GM12878 (cell line): ENCODE results near the gene SLC45A3. TPM values are rescaled to one million over a fixed set of nuclear protein-coding genes. Genes with fewer than 3 reads are reported as not detected.

Experiments
- ATAC-seq: fragments of 200-7000 bp; cut with Tn5 transposase; 3 replicates; pipeline ENCODE4 v1.9.1; 2020; ENCODE audit warnings: mild to moderate bottlenecking, moderate library complexity
- BruUV-seq: library from RNA; stranded (reverse); fragments of 400-500 nt; replicated peaks from 2 replicates; lab custom pipeline; 2021; lab: Mats Ljungman, UMichigan
- CTCF ChIA-PET: fragments of 300-600 bp; sonication (Branson Sonifier 250); formaldehyde crosslinking; extraction: SDS; loops from one replicate; lab custom pipeline; 2021; ENCODE audit warnings: inconsistent platforms; lab: Yijun Ruan, JAX
- POLR2A ChIA-PET: fragments of 350-600 bp; formaldehyde crosslinking; extraction: SDS; loops from one replicate; lab custom pipeline; 2021; ENCODE audit warnings: inconsistent platforms; lab: Charles Lee
- RAD21 ChIA-PET: fragments of 300-600 bp; sonication (Branson Sonifier 250); formaldehyde crosslinking; loops from one replicate; lab custom pipeline; 2023; ENCODE audit warnings: antibody characterized with exemption; ENCODE audit not compliant: unreplicated experiment; lab: Charles Lee
- SMC1A ChIA-PET: fragments of 300-600 bp; sonication (Branson Sonifier 250); formaldehyde crosslinking; loops from one replicate; lab custom pipeline; 2023; ENCODE audit not compliant: unreplicated experiment, uncharacterized antibody; lab: Charles Lee
- DNase-seq: peaks from one replicate; pipeline ENCODE4 v3.0.0-alpha.2; 2011; ENCODE audit warnings: low read depth, low spot score
- FAIRE-seq: peaks from 3 replicates; lab custom pipeline; 2011; peaks lifted over from hg19 to GRCh38; lab: Jason Lieb, UNC
- H2AFZ ChIP-seq: 2 replicates; pipeline ENCODE4 v1.6.0; 2011; ENCODE audit warnings: low read depth, low read length, control low read depth; ENCODE audit not compliant: control insufficient read depth
- H3K27ac ChIP-seq: 2 replicates; pipeline ENCODE4 v1.5.1; 2011; ENCODE audit warnings: control low read depth; ENCODE audit not compliant: control insufficient read depth, insufficient read depth
- H3K27me3 ChIP-seq, 2 experiments: replicated peaks in 1 of 2; 2 replicates each; pipeline versions ENCODE4 v1.6.0 to v1.6.1; 2011; ENCODE audit warnings: low read length in 1 of 2; ENCODE audit not compliant: control insufficient read depth in 2 of 2, insufficient read depth in 2 of 2
- H3K36me3 ChIP-seq, 2 experiments: 2 replicates each; pipeline ENCODE4 v1.5.1; 2011; ENCODE audit warnings: low read length in 1 of 2; ENCODE audit not compliant: control insufficient read depth in 2 of 2, insufficient read depth in 2 of 2
- H3K4me1 ChIP-seq: 2 replicates; pipeline ENCODE4 v1.6.1; 2011; ENCODE audit warnings: mild to moderate bottlenecking, low read length, moderate library complexity, mixed read lengths; ENCODE audit not compliant: control insufficient read depth, insufficient read depth
- H3K4me2 ChIP-seq: 2 replicates; pipeline ENCODE4 v1.6.0; 2011; ENCODE audit warnings: control low read depth; ENCODE audit not compliant: control insufficient read depth, insufficient read depth
- H3K4me3 ChIP-seq: fragments of 200-600 bp; sonication (generic); 2 replicates; pipeline ENCODE4 v1.5.1; 2016
- H3K79me2 ChIP-seq: 2 replicates; pipeline ENCODE4 v1.6.0; 2011; ENCODE audit warnings: low read length; ENCODE audit not compliant: control insufficient read depth, insufficient read depth
- H3K9ac ChIP-seq: 2 replicates; pipeline ENCODE4 v1.8.0; 2011; ENCODE audit warnings: low read length, control low read depth, mixed read lengths; ENCODE audit not compliant: control insufficient read depth, insufficient read depth
- H3K9me3 ChIP-seq: replicated peaks from 3 replicates; pipeline ENCODE4 v1.5.1; 2011; ENCODE audit warnings: mild to moderate bottlenecking, low read length; ENCODE audit not compliant: control insufficient read depth, insufficient read depth
- H4K20me1 ChIP-seq: 2 replicates; pipeline ENCODE4 v1.6.0; 2011; ENCODE audit not compliant: control insufficient read depth, insufficient read depth
- BCL3 ChIP-seq: IDR thresholded peaks from 2 replicates; pipeline ENCODE4 v1.6.1; 2011; ENCODE audit warnings: borderline replicate concordance, low read depth, mild to moderate bottlenecking, moderate library complexity, low read length; ENCODE audit not compliant: insufficient read depth, poor library complexity, severe bottlenecking
- EGR1 ChIP-seq, 2 experiments: IDR thresholded peaks; 1 replicate in 1 of 2; 2 replicates in 1 of 2; pipeline ENCODE4 v1.6.1; 2011 to 2012; ENCODE audit warnings: low read depth in 2 of 2, low read length in 2 of 2, borderline replicate concordance in 1 of 2, mild to moderate bottlenecking in 1 of 2, moderate library complexity in 1 of 2
- HCFC1 ChIP-seq: fragments of 150-350 bp; IDR thresholded peaks from 2 replicates; pipeline ENCODE4 v1.6.1; 2014; ENCODE audit warnings: low read length
- MYC ChIP-seq: IDR thresholded peaks from 2 replicates; pipeline ENCODE4 v1.6.1; 2011; ENCODE audit warnings: mild to moderate bottlenecking, low read length, moderate library complexity, inconsistent platforms; ENCODE audit not compliant: insufficient read depth, insufficient replicate concordance, insufficient read length, severe bottlenecking
- PBX3 ChIP-seq: IDR thresholded peaks from 2 replicates; pipeline ENCODE4 v1.6.1; 2011; ENCODE audit warnings: mild to moderate bottlenecking, low read depth, low read length, moderate library complexity; ENCODE audit not compliant: insufficient replicate concordance
- REST ChIP-seq: IDR thresholded peaks from 2 replicates; pipeline ENCODE4 v1.6.1; 2012; ENCODE audit warnings: mild to moderate bottlenecking, low read depth, low read length
- TAF1 ChIP-seq: IDR thresholded peaks from 2 replicates; pipeline ENCODE4 v1.6.1; 2011; ENCODE audit warnings: mild to moderate bottlenecking, low read depth, low read length, borderline replicate concordance
- YBX1 ChIP-seq: fragments of 450-650 bp; IDR thresholded peaks from 2 replicates; pipeline ENCODE4 v1.6.1; 2016; ENCODE audit warnings: antibody characterized with exemption
- WGBS: methylation state at CpG from one replicate; pipeline ENCODE4 v1.1.6; 2016; ENCODE audit warnings: low lambda C conversion rate; ENCODE audit not compliant: insufficient replicate concordance, insufficient coverage; ENCODE audit errors: missing lambda C conversion rate; 5-methylcytosine and 5-hydroxymethylcytosine counted together
- in situ Hi-C: fragments of 300-500 bp; cut with MboI; formaldehyde crosslinking; loops from 9 replicates; pipeline ENCODE4 v1.14.3; 2018; ENCODE audit warnings: mixed read lengths
- intact Hi-C: fragments of 100-400 bp; cut with micrococcal nuclease; formaldehyde crosslinking; loops from one replicate; pipeline ENCODE4 v1.14.2; 2022; ENCODE audit not compliant: unreplicated experiment
- polyA plus RNA-seq, 11 experiments: library from polyadenylated mRNA; depleted of rRNA in 4 of 11; unstranded in 6 of 11; stranded (reverse) in 5 of 11; fragments of >200 nt; fragmentation: Nextera tagmentation in 4 of 11; fragmentation: Illumina TruSeq in 1 of 11; extraction: Ambion mirVana in 4 of 11; extraction: Trizol in 1 of 11; gene quantifications; 1 replicate in 1 of 11; 2 replicates in 10 of 11; pipeline versions ENCODE4 v1.2.1 to v1.2.3, GENCODE V29; 2011 to 2016; ENCODE audit warnings: inconsistent platforms in 2 of 11, missing spikeins in 2 of 11, low read depth in 1 of 11
- total RNA-seq, 4 experiments: library from RNA; depleted of rRNA in 3 of 4; stranded (reverse); fragments of >200 nt in 3 of 4; fragmentation: Illumina TruSeq in 1 of 4; extraction: Trizol in 1 of 4; gene quantifications; 2 replicates each; pipeline versions ENCODE4 v1.2.1 to v1.2.3, GENCODE V29; 2013 to 2021

SLC45A3 gene
- total and polyA plus RNA-seq, 10 of the 15 experiments (the other 5 are each of a cell fraction or from before 2014, with no cell fraction given) = 0.26 to 10.3 (median 4.1) TPM

- no peak for TF ChIP-seq EGR1 (IDR thresholded peaks at IDR 0.05; ENCODE audit: borderline replicate concordance in 1 of 2, low read depth in 2 of 2, low read length in 2 of 2)
These were observed 1.1 kb upstream of the SLC45A3 start (continued) for GRCh38 chr1:205681364-205681763.

GRCh38 chr1:205678286-205679111, 1.8 kb downstream of the SLC45A3 start:
- Histone ChIP-seq H3K27ac (no peak overlapping the region), H3K4me1 (peaks cover 9% of the 10 kb centered on the region), H3K36me3 (no peaks in the 10 kb centered on the region), H3K4me3 (no peak overlapping the region), H3K9me3 (no peaks in the 10 kb centered on the region), H2AFZ (no peak overlapping the region), H3K9ac (no peak overlapping the region), H3K4me2 (no peak overlapping the region), H3K79me2 (no peaks in the 10 kb centered on the region)
- RAD21 ChIA-PET = interaction anchor here (1.1 to 6.7 kb wide), 10 partner anchors 9 to 299 kb away, joined by 3 to 36 read pairs (median 6); no protein-coding TSS in a partner anchor
- BruUV-seq = no TSS peak
- in situ Hi-C loops (no loop called here), intact Hi-C loops (no loop called here)
- POLR2A ChIA-PET = interaction anchor here (1.1 to 5.0 kb wide), 4 partner anchors 9 to 33 kb away, joined by 3 to 24 read pairs (median 13); no protein-coding TSS in a partner anchor
- SMC1A ChIA-PET = interaction anchor here (1.2 to 26.7 kb wide), 10 partner anchors 10 to 299 kb away, joined by 3 to 1008 read pairs (median 6); no protein-coding TSS in a partner anchor
- no peak for FAIRE-seq
- WGBS = 78% methylated on average over 10 of the region's 10 CpGs
- TF ChIP-seq REST (no peak), YBX1 (no peak), BCL3 (no peak), MYC (no peak), PBX3 (no peak), HCFC1 (no peak), TAF1 (no peak)
- TF ChIP-seq, all 136 proteins: peak for 0
- CTCF ChIA-PET = interaction anchor here (0.7 to 31.9 kb wide), 10 partner anchors 7 to 299 kb away, joined by 3 to 1339 read pairs (median 9); no protein-coding TSS in a partner anchor
- ATAC-seq (no peak), DNase-seq (no peak)
- Histone ChIP-seq H3K27me3 (peaks cover 0 to 4% of the 10 kb centered on the region in 2 experiments; a peak in 1 of 4 replicates), H4K20me1 (peaks cover 3% of the 10 kb centered on the region; the same call in 1 of the 2 replicates)
